Right renal pelvis (tissue), 4 donors: Measurements from ENCODE around the gene CLIC4. TPM values are rescaled to one million over a fixed set of nuclear protein-coding genes. Genes with fewer than 3 reads are reported as not detected.
"Not testable (repeated sequence)": the region's sequence is repeated elsewhere in the genome, so short reads cannot be mapped to it uniquely, and the experiment has no call there.

ENCODE experiments used
- DNase-seq, 4 donors: peaks; one replicate each; pipeline ENCODE4 v3.0.0-alpha.2; 2013; ENCODE audit warnings: low read depth in 4 of 4, low spot score in 3 of 4, missing footprints in 1 of 4
- polyA plus RNA-seq, 4 donors: library from polyadenylated mRNA; unstranded; fragments of 120-200 nt; gene quantifications; one replicate each; pipeline ENCODE4 v1.2.1, GENCODE V29; 2013; ENCODE audit not compliant: insufficient read length in 4 of 4

CLIC4 gene
- polyA plus RNA-seq, 4 donors: 183 to 230 (median 222) TPM

DNA sequence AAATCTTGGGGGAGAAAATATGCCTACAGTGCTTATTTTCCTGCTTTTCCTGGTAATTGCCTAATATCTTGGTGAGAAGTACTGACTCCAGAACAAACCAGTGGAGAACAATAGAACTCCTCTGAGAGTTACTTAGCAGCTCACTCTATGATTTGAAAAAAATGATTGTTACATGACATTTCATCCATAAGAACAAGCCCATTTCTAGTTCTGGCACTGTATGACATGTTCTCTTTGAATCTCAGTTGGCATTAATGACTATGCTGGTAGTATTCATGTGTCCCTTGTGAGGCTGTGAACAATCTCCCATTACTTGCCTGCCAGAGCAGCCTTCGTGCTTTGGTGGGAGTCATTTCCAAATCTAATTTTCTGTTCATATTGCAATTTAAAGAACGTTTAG lies 58.0 kb downstream of the CLIC4 start:
- DNase-seq: no peak

DNA sequence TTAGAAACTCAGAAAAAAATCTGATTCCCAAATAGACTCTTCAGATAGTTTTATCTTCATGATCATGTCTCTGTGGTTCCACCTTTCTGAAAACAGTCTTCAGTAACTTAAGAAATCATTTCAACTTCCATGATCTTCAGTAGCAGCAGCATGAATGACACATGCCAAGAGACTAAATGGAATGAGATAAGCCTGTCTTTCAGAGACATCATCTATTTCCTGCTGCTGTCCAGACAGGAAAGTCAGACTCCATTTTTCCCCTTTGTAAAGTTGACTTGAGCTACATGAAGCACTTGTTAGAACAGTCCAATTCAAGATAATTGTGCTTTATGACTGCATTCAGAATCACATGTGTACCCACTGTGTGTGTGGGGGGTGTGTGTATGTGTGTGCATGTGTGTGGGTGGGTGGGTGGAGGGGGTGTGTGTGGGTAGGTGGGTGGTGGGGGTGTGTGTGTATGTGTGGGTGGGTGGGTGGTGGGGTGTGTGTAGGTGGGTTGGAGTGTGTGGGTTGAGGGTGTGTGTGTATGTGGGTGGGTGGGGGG lies 58.8 kb downstream of the CLIC4 start:
- no peak for DNase-seq

DNA sequence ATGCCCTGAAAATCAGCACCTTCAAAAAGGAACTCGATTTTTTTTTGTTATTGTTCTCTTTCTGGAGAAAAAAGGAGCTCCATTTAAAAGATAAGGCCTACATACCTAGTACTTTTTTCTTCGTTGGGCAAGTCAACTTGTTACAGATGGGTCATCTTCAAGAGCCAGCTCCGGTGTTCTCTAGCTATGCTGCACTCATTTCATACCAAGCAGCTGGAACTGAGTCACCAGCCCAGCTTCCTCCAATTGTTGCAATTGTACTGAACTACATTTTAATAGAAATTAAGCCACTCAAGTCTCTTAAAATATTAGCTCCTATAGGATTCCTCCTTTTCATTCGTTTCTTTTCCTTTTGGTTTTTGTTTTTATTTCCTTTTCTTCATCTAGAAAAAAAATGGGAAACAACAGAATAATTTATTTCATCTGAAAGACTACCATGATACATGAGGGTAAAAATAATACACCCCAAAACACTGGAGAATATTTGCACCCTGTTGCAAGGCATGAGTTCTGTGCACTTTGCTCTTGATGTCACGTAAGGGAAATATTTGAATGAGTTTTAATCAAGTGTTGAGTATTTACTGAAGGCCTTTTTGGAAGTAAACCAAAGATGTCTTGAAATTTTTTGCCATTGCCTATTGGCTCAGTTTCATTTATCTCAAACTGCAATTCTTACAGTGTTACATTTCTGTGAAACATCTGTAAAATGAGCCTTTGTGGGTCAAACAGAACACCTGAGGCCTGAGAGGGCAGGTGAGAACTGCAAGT lies 60.5 kb downstream of the CLIC4 start:
- DNase-seq: no peak

DNA sequence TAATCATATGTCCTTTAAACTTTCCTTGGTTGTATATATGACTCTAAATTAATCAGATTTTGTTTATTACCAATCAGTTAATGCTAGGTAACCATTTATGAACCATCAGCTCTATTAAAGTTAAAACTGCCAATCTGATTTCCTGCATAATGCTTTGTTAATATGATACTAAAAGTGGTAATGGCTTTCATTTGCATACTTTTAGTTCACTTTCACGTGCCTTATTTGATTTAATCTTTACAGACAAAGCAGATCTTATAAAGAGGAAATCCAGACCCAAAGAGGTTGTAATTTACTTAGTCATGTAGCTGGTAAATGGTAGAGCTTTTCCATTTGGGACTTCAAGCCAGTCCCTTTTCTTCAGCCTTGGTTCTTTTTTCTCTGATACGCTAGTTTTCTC lies 61.3 kb downstream of the CLIC4 start:
- no peak for DNase-seq

DNA sequence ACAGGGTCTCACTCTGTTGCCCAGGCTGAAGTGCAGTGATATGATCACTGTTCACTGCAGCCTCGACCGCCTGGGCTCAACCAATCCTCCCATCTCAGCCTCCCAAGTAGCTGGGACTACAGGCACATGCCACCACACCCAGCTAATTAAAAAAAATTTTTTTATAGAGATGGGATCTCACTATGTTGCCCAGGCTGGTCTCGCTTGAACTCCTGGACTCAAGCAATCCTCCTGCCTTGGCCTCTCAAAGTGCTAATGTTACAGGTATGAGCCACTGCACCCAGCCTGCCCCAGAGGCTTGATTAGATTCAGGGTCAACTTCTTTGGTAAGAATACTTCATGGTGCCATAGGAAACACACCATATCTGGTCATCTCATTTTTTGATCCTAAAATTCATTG lies 66.2 kb downstream of the CLIC4 start:
- DNase-seq: not testable (repeated sequence)

DNA sequence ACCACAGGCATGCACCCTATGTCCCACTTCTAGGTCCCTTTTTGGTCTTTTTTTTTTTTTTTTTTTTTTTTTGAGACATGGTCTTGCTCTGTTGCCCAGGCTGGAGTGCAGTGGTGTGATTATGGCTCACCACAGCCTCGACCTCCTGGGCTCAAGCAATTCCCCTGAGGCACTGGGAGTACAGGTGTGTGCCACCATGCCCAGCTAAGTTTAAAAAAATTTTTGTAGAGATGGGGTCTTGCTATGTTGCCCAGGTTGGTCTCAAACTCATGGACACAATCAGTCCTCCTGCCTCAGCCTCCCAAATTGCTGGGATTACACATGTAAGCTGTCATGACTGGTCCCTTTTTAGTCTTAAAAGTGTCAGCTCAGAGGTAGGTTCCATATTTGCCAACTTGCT lies 75.0 kb downstream of the CLIC4 start:
- not testable (repeated sequence) for DNase-seq

DNA sequence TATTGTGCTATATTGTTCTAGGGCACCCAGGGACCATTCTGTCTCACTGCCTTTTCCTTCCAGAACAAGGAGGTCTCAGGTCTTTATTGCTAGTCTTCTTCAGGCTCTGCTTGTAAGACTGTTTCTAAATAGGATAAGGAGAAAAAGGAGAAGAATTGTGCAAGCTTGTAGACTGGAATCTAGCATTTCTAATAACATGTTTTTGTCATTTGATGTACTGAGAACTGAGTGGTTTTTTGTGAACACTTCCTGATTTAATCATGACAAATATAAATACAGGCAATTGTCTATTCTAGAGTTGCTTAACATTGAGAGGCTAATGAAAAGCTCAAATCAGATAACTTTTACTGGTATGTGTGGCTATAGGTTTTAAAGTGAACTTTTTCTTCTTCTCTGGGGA lies 77.6 kb downstream of the CLIC4 start:
- DNase-seq: no peak

DNA sequence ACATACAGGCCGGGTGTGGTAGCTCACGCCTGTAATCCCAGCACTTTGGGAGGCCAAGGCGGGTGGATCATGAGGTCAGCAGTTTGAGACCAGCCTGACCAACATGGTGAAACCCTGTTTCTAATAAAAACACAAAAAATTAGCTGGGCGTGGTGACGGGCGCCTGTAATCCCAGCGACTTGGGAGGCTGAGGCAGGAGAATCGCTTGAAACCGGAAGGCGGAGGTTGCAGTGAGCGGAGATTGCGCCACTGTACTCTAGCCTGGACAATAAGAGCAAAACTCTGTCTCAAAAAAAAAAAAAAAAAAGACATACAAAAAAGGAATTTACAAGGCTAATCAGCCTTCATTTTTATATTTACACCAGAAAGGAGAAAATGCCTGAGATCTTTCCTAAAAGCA lies 78.2 kb downstream of the CLIC4 start:
- DNase-seq: not testable (repeated sequence)

DNA sequence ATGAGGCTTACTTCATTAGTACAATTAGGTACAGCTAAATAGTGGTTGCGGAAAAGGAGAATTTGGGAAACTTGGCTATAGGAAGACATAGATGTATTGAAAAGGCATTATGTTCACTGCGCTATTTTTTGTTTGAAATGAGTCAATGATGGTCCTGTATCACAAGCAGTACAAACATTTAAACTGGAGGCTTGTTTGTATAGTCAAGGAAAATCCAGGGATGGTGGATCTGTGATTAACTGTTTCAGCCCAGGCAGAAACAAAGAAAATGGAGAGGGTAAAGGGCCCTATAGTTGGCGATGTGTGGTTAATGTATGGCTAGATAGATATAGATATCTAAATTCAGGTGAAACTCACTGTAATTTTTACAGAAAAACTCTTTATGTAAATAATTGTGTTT lies 79.9 kb downstream of the CLIC4 start:
- no peak for DNase-seq

DNA sequence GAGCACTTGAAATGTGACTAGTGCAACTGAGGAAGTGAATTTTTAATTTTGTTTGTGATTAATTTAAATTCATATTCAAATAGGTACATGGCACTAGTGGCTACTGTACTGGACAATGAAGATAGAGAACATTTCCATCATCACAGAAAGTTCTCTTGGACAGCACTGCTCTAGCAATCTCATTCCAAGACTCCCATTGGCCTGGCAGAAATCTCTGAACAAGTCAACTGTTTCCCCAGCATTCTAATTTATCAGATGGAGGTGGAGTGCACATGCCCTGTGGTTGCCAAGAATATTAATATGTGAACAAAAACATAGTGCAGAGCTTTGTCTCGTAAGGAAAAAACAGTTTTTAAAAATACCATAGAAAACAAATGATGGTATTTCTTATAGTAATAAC lies 81.3 kb downstream of the CLIC4 start:
- DNase-seq: no peak

DNA sequence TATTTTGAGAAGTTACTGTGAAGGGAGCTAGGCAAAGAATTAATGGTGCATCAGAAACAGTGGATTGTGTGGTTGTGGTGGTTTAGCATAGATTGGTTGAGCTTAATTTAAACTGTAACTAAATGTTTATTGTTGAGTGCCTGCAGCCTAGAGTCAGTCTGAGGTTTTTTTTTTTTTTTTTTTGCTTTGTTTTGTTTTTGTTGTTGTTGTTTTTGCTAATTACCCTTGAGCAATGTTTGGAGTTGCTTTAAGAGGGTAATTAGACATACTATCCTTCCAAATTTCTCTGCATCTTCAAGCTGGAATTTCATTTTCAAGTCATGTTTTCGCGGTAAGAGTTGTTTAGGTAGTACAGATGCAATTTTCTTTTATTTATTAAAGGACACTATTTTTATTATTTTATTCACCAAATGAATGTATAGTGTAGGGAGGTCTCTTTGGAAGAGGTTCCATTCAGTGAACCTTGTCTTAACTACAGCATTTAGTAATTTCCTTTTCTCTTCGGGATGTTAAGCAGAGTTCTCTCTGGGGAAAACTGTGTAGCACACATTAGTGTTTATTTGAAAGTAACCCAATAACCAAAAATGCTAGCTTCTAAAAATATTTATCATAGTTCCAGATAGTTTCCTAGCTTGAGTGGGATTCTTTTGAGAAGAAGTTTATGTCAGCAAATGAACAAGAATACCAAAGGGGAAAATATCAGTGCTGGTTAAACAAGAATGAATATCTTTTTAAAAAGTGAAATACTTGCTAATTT lies 82.3 kb downstream of the CLIC4 start:
- DNase-seq: no peak

DNA sequence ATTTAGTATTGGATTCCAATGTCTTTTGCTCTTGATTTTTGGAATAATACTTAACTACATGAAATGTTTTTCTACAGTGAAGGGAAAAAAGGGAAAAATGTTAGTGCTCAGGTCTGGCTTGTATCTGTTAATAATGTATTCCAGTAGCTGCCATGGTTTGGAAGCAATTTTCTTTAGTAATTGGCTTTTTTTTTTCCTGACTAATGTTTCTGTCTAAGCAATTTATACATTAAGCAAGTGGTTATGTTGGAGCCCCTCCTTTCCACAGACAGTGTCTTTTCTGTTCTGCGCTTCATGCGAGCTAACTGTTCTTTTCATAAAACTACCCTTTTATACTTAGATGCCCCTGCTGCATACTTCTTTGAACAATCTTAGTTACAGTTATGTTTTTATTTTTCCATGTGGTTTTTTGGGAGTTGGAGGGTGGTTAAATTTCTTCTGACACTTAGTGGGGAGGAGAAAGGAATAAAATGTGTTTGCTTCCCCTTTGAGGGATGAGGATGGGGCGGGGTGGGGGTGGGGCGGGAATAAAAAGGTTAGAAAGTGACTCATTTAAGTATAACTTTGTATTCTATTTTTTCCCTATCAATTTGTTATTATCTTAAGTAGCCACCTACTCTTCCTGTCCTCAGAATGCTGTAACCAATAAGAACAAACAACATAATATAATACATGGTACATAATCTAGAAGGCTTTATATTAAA lies 83.1 kb downstream of the CLIC4 start:
- DNase-seq: no peak

DNA sequence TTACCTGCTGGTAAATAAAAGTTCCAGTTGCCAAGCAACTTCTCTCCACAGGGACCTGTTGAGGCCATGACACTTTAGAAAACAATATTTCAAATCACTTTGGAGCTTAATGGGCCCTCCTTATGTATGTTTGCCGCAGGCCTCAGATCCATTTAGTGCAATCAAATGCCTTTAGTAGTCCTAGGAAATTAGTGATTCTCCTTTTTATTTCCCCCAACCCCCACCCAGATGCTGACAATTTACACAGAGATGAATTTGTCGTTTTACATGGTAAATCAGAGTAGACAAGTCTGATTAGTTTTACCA lies 83.6 kb downstream of the CLIC4 start:
- no peak for DNase-seq

DNA sequence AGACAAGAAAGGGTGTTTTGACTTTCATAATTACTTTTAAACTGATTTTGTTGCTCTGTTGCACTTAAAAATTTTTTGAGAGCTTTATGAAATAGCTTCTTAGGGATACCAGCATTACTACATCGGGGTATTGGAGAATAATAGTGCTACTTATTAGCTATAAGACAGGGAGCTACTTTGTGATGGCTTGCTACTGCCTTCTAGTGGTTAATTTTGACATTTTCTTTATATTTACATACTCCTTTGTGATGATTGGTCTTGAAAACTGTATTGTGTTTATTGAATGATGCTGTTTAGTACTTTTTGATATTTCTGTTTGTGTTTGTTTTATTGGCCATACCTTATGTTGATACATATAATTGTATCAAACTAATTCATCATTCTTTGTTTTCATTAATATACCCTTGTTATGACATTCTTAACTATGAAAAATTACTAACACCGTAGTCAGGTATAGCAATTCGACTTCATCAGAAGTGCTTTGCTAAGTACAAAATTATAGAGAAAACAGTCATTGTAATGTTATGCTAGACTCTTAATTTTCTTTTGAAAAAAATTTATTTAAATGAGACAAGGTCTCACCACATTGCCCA lies 85.5 kb downstream of the CLIC4 start:
- peak in 2 of 4 donors; percentile 45 to 47 for DNase-seq

DNA sequence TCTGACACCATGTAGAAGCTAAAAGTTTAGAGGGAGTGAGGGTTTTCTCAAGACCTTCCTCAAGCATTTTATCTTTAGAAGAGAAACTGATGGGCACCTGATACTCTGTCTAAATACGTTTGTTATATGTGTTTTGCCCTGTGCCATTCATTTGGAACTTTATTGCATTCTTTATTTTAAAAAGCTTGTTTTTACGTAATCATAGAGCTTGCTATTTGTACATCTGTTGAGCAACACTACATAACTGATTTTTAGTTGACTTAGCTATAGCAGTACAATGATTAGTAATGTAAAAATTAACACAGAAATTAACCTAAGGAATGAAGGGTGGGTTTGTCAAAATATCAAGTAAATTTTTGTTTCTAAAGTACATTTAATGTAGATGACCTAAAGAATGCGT lies 96.3 kb downstream of the CLIC4 start:
- no peak for DNase-seq

DNA sequence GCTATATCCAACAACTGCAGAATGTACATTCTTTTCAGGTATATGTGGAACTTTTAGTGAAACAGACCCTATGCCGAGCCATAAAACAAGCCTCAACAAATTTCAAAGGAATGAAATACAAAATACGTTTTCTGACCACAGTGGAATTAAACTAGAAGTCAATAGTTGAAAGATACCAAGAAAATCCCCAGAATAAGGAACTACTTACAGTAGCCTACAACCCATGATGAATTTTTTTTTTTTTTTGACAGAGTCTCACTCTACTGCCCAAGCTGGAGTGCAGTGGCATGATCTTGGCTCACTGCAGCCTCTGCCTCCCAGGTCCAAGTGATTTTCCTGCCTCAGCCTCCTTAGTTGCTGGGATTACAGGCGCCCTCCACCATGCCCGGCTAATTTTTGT lies 101.4 kb downstream of the CLIC4 start:
- no peak for DNase-seq

DNA sequence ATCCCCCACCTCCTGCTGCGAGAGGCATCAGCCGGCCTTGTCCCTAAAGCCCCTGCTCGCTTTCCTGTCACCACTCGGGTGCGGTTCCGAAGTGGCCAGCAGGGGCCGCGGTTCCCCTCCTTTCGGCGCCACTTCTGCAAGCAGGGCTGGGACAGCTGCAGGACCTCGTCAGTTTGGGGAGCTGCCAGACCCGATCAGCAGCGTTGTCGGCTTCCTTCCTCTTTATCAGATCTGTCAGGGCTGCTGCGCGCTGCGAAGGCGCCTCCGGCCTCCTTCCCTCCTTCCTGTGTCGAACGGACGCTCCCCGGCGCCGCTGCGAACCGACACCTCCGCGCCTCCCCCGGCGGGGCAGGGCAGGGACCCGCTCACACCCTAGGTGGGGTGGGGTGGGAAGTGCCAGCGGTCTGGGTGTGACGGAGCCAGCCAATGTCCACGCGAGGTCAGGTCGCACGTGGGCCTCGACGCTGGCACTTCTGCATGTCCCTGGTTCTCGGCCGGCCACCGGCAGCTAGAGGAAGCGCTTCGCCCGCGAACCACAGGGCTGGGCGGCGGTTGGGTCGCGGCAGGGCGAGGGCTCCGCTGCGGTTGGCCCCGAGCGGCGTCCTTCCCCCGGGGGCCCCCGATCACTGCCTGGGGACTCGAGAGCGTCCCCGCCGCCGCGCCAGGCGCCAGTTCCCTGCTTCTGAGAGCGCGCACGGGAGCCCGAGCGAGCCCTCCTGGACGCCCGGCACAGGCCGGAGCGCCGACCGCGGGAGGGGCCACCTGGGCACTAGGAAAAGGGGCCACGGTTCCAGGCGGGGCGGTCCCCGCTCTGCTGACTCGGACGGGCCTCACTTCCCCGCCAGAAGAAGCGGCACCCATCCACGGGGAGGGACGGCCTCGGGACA lies 103.0 kb downstream of the CLIC4 start:
- DNase-seq: peak; percentile 78 to 83 (median 82)

DNA sequence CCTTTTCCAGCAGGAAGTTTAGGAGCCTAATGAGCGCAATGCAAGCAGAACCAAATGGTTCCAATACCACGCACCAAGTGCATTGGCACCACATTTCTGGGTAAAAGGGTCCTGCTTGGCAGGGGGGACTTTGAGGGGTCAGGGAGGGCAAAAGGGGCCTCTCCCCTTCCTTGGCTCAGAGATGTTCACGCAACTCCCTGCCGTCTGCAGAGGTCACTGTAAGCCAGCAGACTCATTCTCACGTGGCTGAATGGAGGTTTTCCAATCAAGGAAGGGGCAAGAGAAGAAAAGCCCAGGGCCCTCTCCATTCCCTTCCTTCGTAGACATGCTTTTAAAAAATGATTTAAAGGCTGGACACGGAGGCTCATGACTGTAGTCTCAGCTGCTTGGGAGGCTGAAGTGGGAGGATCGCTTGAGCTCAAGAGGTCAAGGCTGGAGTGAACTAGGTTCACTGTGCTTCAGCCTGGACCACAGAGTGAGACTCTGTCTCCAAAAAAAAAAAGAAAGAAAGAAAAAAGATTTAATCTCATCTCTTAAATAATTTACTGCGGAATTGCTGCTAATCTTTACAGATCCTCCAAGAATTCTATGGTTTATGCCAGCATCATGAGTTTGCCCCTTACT lies 104.5 kb downstream of the CLIC4 start:
- DNase-seq: no peak

DNA sequence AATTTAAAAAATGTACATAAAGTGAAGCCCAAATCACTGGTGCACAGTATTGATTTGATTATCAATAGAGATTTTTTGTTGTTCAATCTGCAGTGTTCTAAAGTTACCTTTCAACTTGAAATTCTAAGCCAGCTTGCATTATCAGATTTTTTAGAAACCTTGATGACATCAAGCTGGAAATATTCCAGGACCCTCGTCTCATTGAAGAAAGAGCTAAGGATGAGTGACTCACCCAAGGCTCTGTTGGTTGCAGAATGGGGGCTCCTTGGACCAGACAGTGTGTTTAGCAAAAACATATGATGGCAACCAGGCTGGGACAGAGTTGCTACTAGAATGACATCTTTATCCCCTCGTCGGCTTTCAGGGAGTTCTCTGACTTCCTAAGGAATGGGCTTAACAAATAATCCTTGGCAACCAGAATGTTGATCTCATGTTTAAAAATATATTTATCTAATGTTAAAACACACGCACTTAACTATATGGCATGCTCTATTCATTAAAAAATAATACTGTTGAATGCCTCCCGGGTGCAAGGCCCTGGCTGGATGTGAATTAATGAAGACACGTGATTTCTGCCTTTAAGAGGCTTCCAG lies 105.2 kb downstream of the CLIC4 start:
- no peak for DNase-seq
